HG03025 (cell line): ENCODE measurements around the gene GNL2.

Source experiments
- ATAC-seq: cut with Tn5 transposase; IDR thresholded peaks from one replicate; pipeline ENCODE4 v1.9.1; 2021; ENCODE audit warnings: mild to moderate bottlenecking, moderate library complexity; ENCODE audit not compliant: unreplicated experiment, low FRiP score

Gene GNL2

GRCh38 chr1:37595440-37596181, at the start of gene GNL2:
GNL2 (minus strand) TSS chr1:37595937; CDS start chr1:37595822, 115 bp downstream.
- peak; percentile 88 for ATAC-seq

- no peak for ATAC-seq
These were observed 45.3 kb upstream of the GNL2 start for GRCh38 chr1:37641059-37641458.

GRCh38 chr1:37636435-37636834, 40.7 kb upstream of the GNL2 start:
- ATAC-seq, result no peak

DNA sequence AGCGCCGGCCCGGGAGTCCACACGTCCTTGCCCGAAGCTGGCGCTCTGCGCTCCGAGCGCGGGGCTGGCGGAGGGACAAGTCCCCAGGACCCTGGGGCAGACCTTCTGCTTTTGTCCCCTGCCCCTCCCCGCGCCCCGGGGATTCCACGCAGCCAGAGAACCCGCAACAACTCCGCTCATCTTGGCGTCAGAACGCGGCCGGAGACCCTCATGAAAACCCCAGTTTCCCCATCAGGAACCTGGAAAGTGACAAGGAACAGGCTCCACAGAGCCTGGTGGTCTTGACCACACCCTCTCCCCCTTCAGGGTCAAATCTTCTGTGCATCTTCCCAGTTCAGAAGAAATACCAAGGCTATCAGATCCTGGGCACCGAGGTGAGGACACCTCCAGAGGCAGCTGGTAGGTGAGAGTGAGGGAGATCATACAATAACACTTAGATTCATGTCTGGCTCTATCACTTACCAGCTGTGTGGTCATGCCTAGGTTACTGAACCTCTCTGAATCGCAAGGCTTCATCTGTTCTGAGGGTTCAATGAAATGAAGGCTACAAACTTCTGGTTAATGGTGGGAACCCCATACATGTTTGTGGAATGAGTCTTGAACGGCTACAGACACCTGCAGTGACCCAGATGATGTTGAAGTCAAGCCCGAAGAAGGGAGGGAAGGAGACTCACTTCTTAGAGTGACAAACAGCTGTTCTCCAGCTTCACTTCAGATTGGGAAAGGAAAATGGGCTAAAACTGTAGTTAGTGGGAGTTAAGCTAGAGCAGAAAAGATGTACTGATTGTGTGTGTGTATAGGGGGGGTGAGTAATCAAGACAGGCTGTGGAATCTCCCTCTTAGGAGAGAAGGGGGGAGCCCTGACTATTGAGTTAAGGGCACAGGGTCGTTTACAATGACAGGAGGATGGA, 39.5 kb upstream of the GNL2 start:
- no peak for ATAC-seq

- ATAC-seq, result no peak
These were observed 38.7 kb upstream of the GNL2 start, which contains the start of gene RSPO1 for GRCh38 chr1:37634244-37634991. RSPO1 (minus strand) TSS chr1:37634892; CDS start chr1:37629661, 5,231 bp downstream.

DNA sequence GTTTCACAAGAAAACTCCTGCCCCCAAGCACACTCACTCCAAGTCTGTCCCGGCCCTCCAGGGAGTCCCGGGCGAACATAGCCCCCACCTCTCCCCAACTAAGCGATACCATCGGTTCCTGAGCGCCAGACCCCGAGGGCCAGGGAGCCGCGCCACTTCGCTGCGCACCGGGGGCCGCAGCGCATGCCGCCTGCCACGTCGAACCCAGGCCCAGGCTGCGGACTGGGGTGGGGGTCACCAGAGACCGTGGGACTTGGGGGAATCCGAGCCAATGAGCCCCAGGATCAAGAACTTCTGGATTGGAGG, 38.2 kb upstream of the GNL2 start:
- no peak for ATAC-seq

- no peak for ATAC-seq
These were observed 37.6 kb upstream of the GNL2 start for GRCh38 chr1:37633040-37633937.

GRCh38 chr1:37631036-37631435, 35.3 kb upstream of the GNL2 start:
- ATAC-seq, result no peak

DNA sequence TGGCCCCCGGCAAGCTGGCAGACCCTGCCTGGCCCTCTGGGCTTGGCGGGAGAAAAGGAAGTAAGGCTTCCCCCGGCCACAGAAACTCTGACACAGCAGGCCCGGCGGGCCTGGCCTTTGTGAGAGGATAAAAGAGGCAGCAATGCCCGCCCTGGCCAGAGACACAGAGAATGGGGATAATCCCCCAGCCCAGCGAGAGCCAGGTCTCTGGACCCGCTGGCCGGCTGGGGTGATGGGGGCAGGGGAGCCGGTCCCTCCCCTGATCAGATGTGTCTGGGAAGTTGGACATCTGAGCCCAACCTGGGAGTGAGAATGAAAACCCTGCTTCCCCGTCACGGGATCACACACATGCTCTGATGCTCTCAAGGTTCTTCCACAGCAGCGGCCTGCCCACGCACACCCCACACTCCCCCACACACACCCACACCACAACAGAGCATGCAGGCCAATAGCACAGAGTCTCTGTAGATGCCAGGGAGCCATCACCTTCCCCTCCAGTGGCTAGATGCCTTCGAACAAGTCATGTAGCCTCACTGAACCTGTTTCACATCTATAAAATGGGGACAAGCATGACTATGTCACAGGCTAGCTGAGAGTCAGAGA, 34.8 kb upstream of the GNL2 start:
- ATAC-seq, result no peak

DNA sequence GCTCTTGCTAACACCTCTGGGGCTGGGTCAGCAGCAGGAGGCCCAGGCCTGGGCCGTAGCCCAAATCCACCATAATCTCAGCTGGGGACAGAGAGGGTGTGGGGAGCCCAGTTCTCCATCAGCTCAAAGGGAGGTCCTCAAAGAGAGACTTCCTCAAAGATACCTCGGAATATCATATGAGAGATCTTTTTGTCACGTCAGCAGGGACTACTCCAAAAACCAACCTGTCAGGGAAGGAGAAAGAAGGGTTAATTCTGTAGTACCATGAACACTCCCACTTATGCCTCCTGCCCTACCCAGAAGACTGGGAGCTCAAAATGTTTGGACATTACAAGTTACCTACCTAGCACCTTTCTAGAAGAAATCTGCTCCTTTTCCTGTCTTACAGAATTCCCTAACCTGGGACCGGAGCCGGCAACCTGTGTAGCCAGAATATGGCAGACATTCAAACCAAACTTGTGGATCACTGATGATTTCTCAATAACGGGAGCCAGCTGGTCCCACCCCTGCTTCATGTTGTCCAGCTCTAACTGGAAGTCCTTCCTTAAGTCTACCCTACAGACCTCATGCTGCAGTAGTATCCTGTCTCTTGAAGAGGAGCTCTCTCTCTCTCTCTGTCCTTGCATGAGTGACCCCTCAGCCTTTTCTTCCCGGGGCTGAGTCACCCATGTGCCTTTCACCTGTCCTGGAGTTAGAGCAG, 34.1 kb upstream of the GNL2 start:
- no peak for ATAC-seq

DNA sequence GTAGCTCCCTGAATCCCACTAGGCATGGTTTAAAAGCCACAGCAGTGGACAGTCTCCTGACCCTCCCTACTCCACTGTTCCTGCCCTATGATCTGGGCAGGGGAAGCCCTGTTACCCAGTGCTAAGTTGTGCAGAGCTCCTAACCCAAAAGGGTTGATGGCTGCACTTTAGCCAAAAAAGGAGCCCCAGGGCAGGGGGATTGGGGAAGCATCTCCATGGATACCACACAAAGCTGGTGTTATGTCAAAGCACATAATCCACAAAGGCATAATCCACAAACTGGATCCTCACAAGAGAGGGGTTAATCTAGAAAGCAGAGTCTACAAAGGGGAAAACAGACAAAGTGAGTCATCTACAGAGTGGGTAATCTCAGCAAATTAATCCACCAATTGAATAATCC, 33.3 kb upstream of the GNL2 start:
- ATAC-seq, result no peak

GRCh38 chr1:37628026-37628556, 32.4 kb upstream of the GNL2 start:
- ATAC-seq, result no peak

DNA sequence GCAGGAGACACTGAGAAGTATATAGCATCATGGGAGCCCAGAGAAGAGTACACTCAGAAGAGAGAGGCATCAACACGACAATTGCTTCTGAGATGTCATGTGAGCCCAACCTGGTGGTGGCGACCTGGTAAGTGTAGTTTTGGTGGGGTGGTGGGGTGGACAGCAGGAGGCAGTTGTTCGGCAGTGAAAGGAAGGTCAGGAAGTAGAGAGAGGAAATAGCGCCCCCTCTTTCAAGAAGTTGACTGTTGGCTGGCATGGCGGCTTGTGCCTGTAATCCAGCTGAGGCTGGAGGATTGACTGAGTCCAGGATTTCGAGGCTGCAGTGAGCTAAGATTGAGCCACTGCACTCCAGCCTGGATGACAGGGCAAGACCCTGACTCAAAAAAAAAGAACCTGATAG, 26.4 kb upstream of the GNL2 start:
- no peak for ATAC-seq

GRCh38 chr1:37621326-37621870, 25.7 kb upstream of the GNL2 start:
- no peak for ATAC-seq

DNA sequence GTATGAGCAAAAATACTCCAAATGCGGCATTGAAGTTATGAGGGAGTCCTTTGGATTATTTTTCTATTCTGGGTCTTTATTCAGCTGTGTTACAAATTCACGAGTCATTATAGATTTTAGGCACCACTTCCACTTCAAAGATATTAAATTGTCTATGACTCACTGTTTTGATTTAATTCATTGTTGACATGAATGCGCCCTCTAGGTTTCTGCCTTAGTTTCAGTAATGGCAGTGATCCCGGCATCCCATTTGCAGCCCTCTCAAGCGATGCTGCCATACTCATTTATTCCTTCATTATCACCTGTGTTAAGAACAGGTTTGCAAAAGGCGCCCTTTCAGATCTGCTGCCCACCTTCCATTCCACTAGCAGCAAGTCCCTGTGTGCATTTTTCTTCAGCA, 25.0 kb upstream of the GNL2 start:
- ATAC-seq, result no peak

- no peak for ATAC-seq
These were observed 20.6 kb upstream of the GNL2 start for GRCh38 chr1:37616330-37616729.

- no peak for ATAC-seq
These were observed 18.4 kb upstream of the GNL2 start for GRCh38 chr1:37614105-37614504.

GRCh38 chr1:37612186-37612585, 16.4 kb upstream of the GNL2 start:
- ATAC-seq, result no peak

DNA sequence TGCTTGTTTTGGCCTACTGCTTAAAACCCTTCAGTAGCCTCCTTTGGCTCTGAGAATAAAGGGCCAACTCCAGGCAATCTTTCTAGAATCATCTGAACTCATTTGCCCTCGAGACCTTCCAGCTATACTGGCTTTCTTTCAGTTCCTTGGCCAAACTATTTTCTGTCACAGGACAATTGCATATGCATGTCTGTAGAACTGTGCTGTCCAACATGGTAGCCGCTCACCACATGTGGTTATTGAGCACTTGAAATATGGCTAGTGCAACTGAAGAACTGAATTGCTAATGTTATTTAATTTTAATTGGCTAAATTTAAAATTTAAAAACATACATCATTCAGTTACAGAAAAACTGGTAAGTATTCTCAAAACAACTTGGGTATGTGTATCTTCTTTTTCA, 14.3 kb upstream of the GNL2 start:
- no peak for ATAC-seq
